Gastroesophageal sphincter (tissue), 3 donors: ENCODE data around the gene MSRB1.

Experiments
- CTCF ChIP-seq, 4 experiments: fragments of 200-600 bp in 2 of 4; fragments of 450-650 bp in 2 of 4; sonication (generic) in 1 of 4; IDR thresholded peaks; one replicate each; pipeline ENCODE4 v1.5.1; 2017 to 2019; ENCODE audit warnings: antibody characterized with exemption in 4 of 4, mild to moderate bottlenecking in 2 of 4, moderate library complexity in 2 of 4
- POLR2A ChIP-seq, 2 donors: fragments of 450-650 bp; IDR thresholded peaks; one replicate each; pipeline ENCODE4 v1.6.1; 2017; ENCODE audit warnings: antibody characterized with exemption in 2 of 2, mild to moderate bottlenecking in 2 of 2, moderate library complexity in 1 of 2
- POLR2AphosphoS5 ChIP-seq: sonication (generic); formaldehyde crosslinking; IDR thresholded peaks from one replicate; pipeline ENCODE4 v1.6.1; 2017; ENCODE audit warnings: antibody characterized with exemption

GRCh38 chr16:1913327-1914083 is 29.5 kb downstream of the MSRB1 start:
- TF ChIP-seq POLR2AphosphoS5 (no peak), CTCF (IDR thresholded peaks at IDR 0.05) (no peak), POLR2A (IDR thresholded peaks at IDR 0.05) (no peak)
